CD4-positive, alpha-beta T cell (primary cell): ENCODE measurements around the gene HOXA3. TPM values are rescaled to one million over a fixed set of nuclear protein-coding genes. Genes with fewer than 3 reads are reported as not detected.

Experiments
- ATAC-seq: fragments of 200-7000 bp; cut with Tn5 transposase; one replicate; pipeline ENCODE4 v1.10.0; 2022; ENCODE audit warnings: mild to moderate bottlenecking; ENCODE audit not compliant: poor library complexity
- CTCF ChIA-PET: fragments of 350-600 bp; sonication (Branson Sonifier 250); formaldehyde crosslinking; loops from one replicate; lab custom pipeline; 2021; ENCODE audit warnings: antibody characterized with exemption, inconsistent platforms; lab: Charles Lee
- POLR2A ChIA-PET: fragments of 350-600 bp; sonication (Branson Sonifier 250); formaldehyde crosslinking; loops from one replicate; lab custom pipeline; 2021; ENCODE audit warnings: antibody characterized with exemption, inconsistent platforms; lab: Charles Lee
- DNase-seq, 14 experiments: peaks; one replicate each; pipeline ENCODE4 v3.0.0-alpha.2; 2013 to 2020; ENCODE audit warnings: mixed read lengths in 2 of 14
- H3K27ac ChIP-seq, 2 donors: one replicate each; pipeline versions ENCODE4 v1.5.1 to v1.7.0; 2013; ENCODE audit warnings: low read length in 2 of 2, low read depth in 1 of 2, mild to moderate bottlenecking in 1 of 2
- H3K27me3 ChIP-seq, 2 experiments: 1 replicate in 1 of 2; 2 replicates in 1 of 2; pipeline versions ENCODE4 v1.6.1 to v1.7.0; 2013; ENCODE audit warnings: low read length in 2 of 2, control low read depth in 1 of 2, mild to moderate bottlenecking in 1 of 2, moderate library complexity in 1 of 2; ENCODE audit not compliant: insufficient read depth in 2 of 2, control insufficient read depth in 1 of 2
- H3K36me3 ChIP-seq: one replicate; pipeline ENCODE4 v1.6.1; 2013; ENCODE audit warnings: low read length, control low read depth; ENCODE audit not compliant: insufficient read depth
- H3K4me1 ChIP-seq: one replicate; pipeline ENCODE4 v1.6.1; 2013; ENCODE audit warnings: low read length, control low read depth; ENCODE audit not compliant: insufficient read depth
- H3K4me3 ChIP-seq: one replicate; pipeline ENCODE4 v1.5.1; 2013; ENCODE audit warnings: mild to moderate bottlenecking, low read length, moderate library complexity
- H3K9me3 ChIP-seq, 2 experiments: 1 replicate in 1 of 2; 2 replicates in 1 of 2; pipeline versions ENCODE4 v1.6.1 to v1.7.0; 2013; ENCODE audit warnings: low read length in 2 of 2, mild to moderate bottlenecking in 2 of 2, control low read depth in 1 of 2, moderate library complexity in 1 of 2; ENCODE audit not compliant: control insufficient read depth in 1 of 2, insufficient read depth in 1 of 2
- H3K27ac Mint-ChIP-seq: one replicate; pipeline ENCODE4 v1.8.0; 2020; ENCODE audit warnings: mixed read lengths
- H3K27me3 Mint-ChIP-seq: one replicate; pipeline ENCODE4 v1.8.0; 2021; ENCODE audit warnings: mixed read lengths
- H3K36me3 Mint-ChIP-seq: one replicate; pipeline ENCODE4 v1.8.0; 2021; ENCODE audit warnings: low read depth, mixed read lengths
- H3K4me1 Mint-ChIP-seq: one replicate; pipeline ENCODE4 v1.8.0; 2021; ENCODE audit warnings: low read depth, mixed read lengths
- H3K4me3 Mint-ChIP-seq: one replicate; pipeline ENCODE4 v1.8.0; 2020; ENCODE audit warnings: mild to moderate bottlenecking, mixed read lengths
- H3K9me3 Mint-ChIP-seq: one replicate; pipeline ENCODE4 v1.8.0; 2020; ENCODE audit warnings: mixed read lengths
- CTCF ChIP-seq: fragments of 200-600 bp; IDR thresholded peaks from one replicate; pipeline ENCODE4 v1.8.0; 2022; ENCODE audit warnings: antibody characterized with exemption, mild to moderate bottlenecking
- intact Hi-C, 2 experiments: fragments of 100-400 bp; cut with DNase I in 1 of 2; cut with micrococcal nuclease in 1 of 2; formaldehyde crosslinking; loops; one replicate each; pipeline versions ENCODE4 v1.15.1 to v1.9.0; 2023 to 2025; cut with DNase I, micrococcal nuclease
- total RNA-seq, 174 experiments: library from RNA in 2 of 174; stranded (reverse) in 2 of 174; gene quantifications; one replicate each; pipeline ENCODE4 v1.2.3 and lab custom pipeline; 2021 to 2026

The HOXA3 gene
- total RNA-seq, 2 experiments from 2014 or later, result not detected

- H3K4me1 Mint-ChIP-seq, result peaks cover 64% of the 10 kb centered on the region
- intact Hi-C loops, result loop anchor here in 1 of 2 experiments (1.0 to 5.0 kb wide), 2 partner anchors 955 to 1296 kb away; partner anchors contain the start of genes CBX3 and HNRNPA2B1
Observed at GRCh38 chr7:27156916-27157701, 4.7 kb upstream of the HOXA3 start.

GRCh38 chr7:27156508-27156898, 4.1 kb upstream of the HOXA3 start, which contains the start of gene HOXA7:
Gene HOXA7 (minus strand): TSS chr7:27156675. CDS start chr7:27156545, 130 bp downstream.
- H3K27ac ChIP-seq, result no peak within 1 kb of the TSS
- Mint-ChIP-seq H3K27me3 (peaks cover 97% of the 10 kb centered on the region), H3K4me1 (peaks cover 71% of the 10 kb centered on the region), H3K27ac (peak within 1 kb of the TSS; percentile 71), H3K4me3 (peak within 1 kb of the TSS; percentile 63), H3K36me3 (no peaks in the 10 kb centered on the region), H3K9me3 (no peaks in the 10 kb centered on the region)
- ChIA-PET POLR2A (no interaction called here), CTCF (interaction anchor here (1.1 to 1.8 kb wide), 2 partner anchors 15 to 1264 kb away, joined by 3 to 6 read pairs; no protein-coding TSS in a partner anchor)
- no peak for ATAC-seq
- peaks cover 90 to 97% of the 10 kb centered on the region in 2 experiments for H3K27me3 ChIP-seq
- H3K4me1 ChIP-seq, result peaks cover 72% of the 10 kb centered on the region
- DNase-seq, result peak in 1 of 14 experiments; percentile 21
- H3K4me3 ChIP-seq, result peak within 1 kb of the TSS; percentile 4
- no peak for TF ChIP-seq CTCF
- peaks cover 0 to 68% of the 10 kb centered on the region in 2 experiments for H3K9me3 ChIP-seq
- H3K36me3 ChIP-seq, result no peaks in the 10 kb centered on the region
- intact Hi-C loops, result loop anchor here in 1 of 2 experiments (1.0 to 5.0 kb wide), 2 partner anchors 954 to 1295 kb away; partner anchors contain the start of genes CBX3 and HNRNPA2B1

More at GRCh38 chr7:27156916-27157701, 4.7 kb upstream of the HOXA3 start:
- Histone ChIP-seq H3K9me3 (peaks cover 0 to 68% of the 10 kb centered on the region in 2 experiments), H3K4me3 (no peak overlapping the region), H3K27me3 (peaks cover 89 to 95% of the 10 kb centered on the region in 2 experiments), H3K36me3 (no peaks in the 10 kb centered on the region), H3K4me1 (peaks cover 66% of the 10 kb centered on the region), H3K27ac (no peak overlapping the region)
- TF ChIP-seq CTCF, result no peak
- Mint-ChIP-seq H3K9me3 (no peaks in the 10 kb centered on the region), H3K27me3 (peaks cover 96% of the 10 kb centered on the region), H3K4me3 (peak overlapping the region; percentile 55), H3K27ac (peak overlapping the region; percentile 37), H3K36me3 (no peaks in the 10 kb centered on the region)
- ChIA-PET POLR2A (interaction anchor here (1.5 kb wide), 1 partner anchor 1295 kb away, joined by 4 read pairs; no protein-coding TSS in a partner anchor), CTCF (interaction anchor here (1.1 to 1.8 kb wide), 2 partner anchors 14 to 1264 kb away, joined by 3 to 6 read pairs; no protein-coding TSS in a partner anchor)
- peak in 2 of 14 experiments; percentile 22 to 31 for DNase-seq
- ATAC-seq, result no peak

- H3K4me1 ChIP-seq, result peaks cover 72% of the 10 kb centered on the region
- peaks cover 97% of the 10 kb centered on the region for H3K27me3 Mint-ChIP-seq
- ATAC-seq (peak; percentile 8), DNase-seq (peak in 3 of 14 experiments; percentile 40 to 62 (median 60))
- no peaks in the 10 kb centered on the region for H3K9me3 Mint-ChIP-seq
- intact Hi-C loops, result loop anchor here in 1 of 2 experiments (1.0 to 5.0 kb wide), 2 partner anchors 954 to 1295 kb away; partner anchors contain the start of genes CBX3 and HNRNPA2B1
- H3K4me3 ChIP-seq, result peak overlapping the region; percentile 4
- peaks cover 73% of the 10 kb centered on the region for H3K4me1 Mint-ChIP-seq
- H3K9me3 ChIP-seq, result peaks cover 0 to 72% of the 10 kb centered on the region in 2 experiments
- H3K27ac ChIP-seq, result no peak overlapping the region
- H3K27me3 ChIP-seq, result peaks cover 92 to 98% of the 10 kb centered on the region in 2 experiments
- peak overlapping the region; percentile 71 for H3K27ac Mint-ChIP-seq
- H3K36me3 Mint-ChIP-seq, result no peaks in the 10 kb centered on the region
- H3K36me3 ChIP-seq, result no peaks in the 10 kb centered on the region
- ChIA-PET CTCF (interaction anchor here (1.1 kb wide), 1 partner anchor 1263 kb away, joined by 3 read pairs; no protein-coding TSS in a partner anchor), POLR2A (no interaction called here)
- TF ChIP-seq CTCF, result no peak
- peak overlapping the region; percentile 59 for H3K4me3 Mint-ChIP-seq
Observed at GRCh38 chr7:27155816-27156507, 3.6 kb upstream of the HOXA3 start.
